ENCODE results near the gene MED8.
"Not testable (repeated sequence)": the region's sequence is repeated elsewhere in the genome, so short reads cannot be mapped to it uniquely, and the experiment has no call there.

MED8 gene

GRCh38 chr1:43421396-43421795 lies 31.8 kb upstream of the MED8 start:
- H3K4me1 ChIP-seq (ENCODE audit: insufficient read depth, insufficient read length), result peaks cover 9% of the 10 kb centered on the region
- no peak overlapping the region for H3K4me3 ChIP-seq (ENCODE audit: insufficient read length, low read depth)
- no peak for DNase-seq (ENCODE audit: low read depth, low spot score)
- H3K36me3 ChIP-seq (ENCODE audit: insufficient read depth, insufficient read length, low read length), result peaks cover 99% of the 10 kb centered on the region
- peak overlapping the region; percentile 6 for H3K9ac ChIP-seq (ENCODE audit: insufficient read length, low read depth)
- no peaks in the 10 kb centered on the region for H3K9me3 ChIP-seq (ENCODE audit: insufficient read depth, low read length)
- TF ChIP-seq YY1 (IDR thresholded peaks at IDR 0.05; ENCODE audit: insufficient read depth, insufficient read length), result no peak
- TF ChIP-seq SUZ12 (IDR thresholded peaks at IDR 0.05; ENCODE audit: extremely low read depth, insufficient read depth, insufficient read length), result no peak
- no peak for TF ChIP-seq ZNF274 (IDR thresholded peaks at IDR 0.05; ENCODE audit: low read depth, low read length)
- no peaks in the 10 kb centered on the region for H3K27me3 ChIP-seq (ENCODE audit: insufficient read depth, insufficient read length)

GRCh38 chr1:43420874-43421273 lies 31.3 kb upstream of the MED8 start:
- no peak overlapping the region for H3K9ac ChIP-seq (ENCODE audit: insufficient read length, low read depth)
- TF ChIP-seq SUZ12 (IDR thresholded peaks at IDR 0.05; ENCODE audit: extremely low read depth, insufficient read depth, insufficient read length) (no peak), ZNF274 (IDR thresholded peaks at IDR 0.05; ENCODE audit: low read depth, low read length) (no peak), YY1 (IDR thresholded peaks at IDR 0.05; ENCODE audit: insufficient read depth, insufficient read length) (no peak)
- H3K4me1 ChIP-seq (ENCODE audit: insufficient read depth, insufficient read length), result peaks cover 9% of the 10 kb centered on the region
- H3K4me3 ChIP-seq (ENCODE audit: insufficient read length, low read depth), result no peak overlapping the region
- H3K27me3 ChIP-seq (ENCODE audit: insufficient read depth, insufficient read length), result no peaks in the 10 kb centered on the region
- no peaks in the 10 kb centered on the region for H3K9me3 ChIP-seq (ENCODE audit: insufficient read depth, low read length)
- peaks cover 99% of the 10 kb centered on the region for H3K36me3 ChIP-seq (ENCODE audit: insufficient read depth, insufficient read length, low read length)
- no peak for DNase-seq (ENCODE audit: low read depth, low spot score)

DNA sequence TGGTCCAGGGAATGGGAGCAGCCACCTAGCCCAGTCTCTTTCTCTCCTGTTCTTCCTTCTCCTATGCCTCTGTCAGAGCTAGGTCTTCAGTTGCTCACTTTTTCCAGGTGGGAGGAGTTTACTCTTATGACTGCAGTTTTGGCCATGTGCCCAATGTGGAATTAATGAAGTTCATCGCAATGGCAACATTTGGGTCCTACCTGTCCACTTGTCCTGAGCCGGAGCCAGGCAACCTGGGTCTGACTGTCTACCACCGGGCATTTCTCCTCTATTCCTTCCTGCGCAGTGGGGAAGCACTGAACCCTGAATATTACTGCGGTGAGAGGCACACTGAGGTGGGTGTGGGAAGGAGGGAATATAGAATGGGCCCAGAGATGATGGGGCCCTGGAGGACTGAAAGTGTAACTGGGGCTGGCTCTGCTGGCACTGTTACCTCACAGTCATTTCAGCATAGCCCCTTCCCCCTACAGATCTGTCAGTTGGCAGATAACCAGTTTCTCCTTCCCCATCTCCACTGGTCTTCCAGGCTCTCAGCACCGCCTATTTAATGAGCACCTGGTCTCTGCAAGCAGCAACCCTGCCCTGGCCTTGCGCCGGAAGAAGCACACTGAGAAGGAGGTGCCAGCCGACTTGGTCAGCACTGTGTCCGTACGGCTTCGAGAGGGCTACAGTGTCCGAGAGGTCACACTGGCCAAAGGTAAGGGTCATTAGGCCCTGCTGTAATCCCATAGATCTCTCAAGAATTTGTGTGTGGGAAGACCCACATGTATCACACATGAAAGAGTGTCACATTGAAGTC lies 30.2 kb upstream of the MED8 start:
- peaks cover 99% of the 10 kb centered on the region for H3K36me3 ChIP-seq (ENCODE audit: insufficient read depth, insufficient read length, low read length)
- H3K27me3 ChIP-seq (ENCODE audit: insufficient read depth, insufficient read length), result no peaks in the 10 kb centered on the region
- H3K4me3 ChIP-seq (ENCODE audit: insufficient read length, low read depth), result no peak overlapping the region
- no peak overlapping the region for H3K9ac ChIP-seq (ENCODE audit: insufficient read length, low read depth)
- no peak for TF ChIP-seq SUZ12 (IDR thresholded peaks at IDR 0.05; ENCODE audit: extremely low read depth, insufficient read depth, insufficient read length)
- no peak for TF ChIP-seq YY1 (IDR thresholded peaks at IDR 0.05; ENCODE audit: insufficient read depth, insufficient read length)
- no peak for TF ChIP-seq ZNF274 (IDR thresholded peaks at IDR 0.05; ENCODE audit: low read depth, low read length)
- DNase-seq (ENCODE audit: low read depth, low spot score), result no peak
- H3K4me1 ChIP-seq (ENCODE audit: insufficient read depth, insufficient read length), result peaks cover 11% of the 10 kb centered on the region
- no peaks in the 10 kb centered on the region for H3K9me3 ChIP-seq (ENCODE audit: insufficient read depth, low read length)

DNA sequence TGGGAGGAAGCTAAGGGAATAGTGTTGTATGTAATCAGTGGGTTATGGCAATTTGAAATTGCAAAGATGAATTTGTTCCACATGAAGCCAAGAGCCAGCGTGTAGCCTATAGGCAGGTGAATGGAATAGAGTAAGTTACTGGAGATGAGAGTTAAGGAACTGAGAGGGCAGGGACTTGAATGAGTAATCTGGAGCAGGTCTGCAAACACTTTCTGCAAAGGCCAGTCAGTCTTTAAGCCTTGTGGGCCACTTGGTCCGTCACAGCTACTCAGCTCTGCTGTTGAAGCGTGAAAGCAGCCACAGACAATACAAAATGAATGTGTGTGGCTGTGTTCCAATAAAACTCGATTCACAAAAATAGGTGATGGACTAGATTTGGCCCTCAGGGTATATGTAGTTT lies 29.3 kb upstream of the MED8 start:
- Histone ChIP-seq H3K9ac (ENCODE audit: insufficient read length, low read depth) (no peak overlapping the region), H3K27me3 (ENCODE audit: insufficient read depth, insufficient read length) (no peaks in the 10 kb centered on the region), H3K36me3 (ENCODE audit: insufficient read depth, insufficient read length, low read length) (peaks cover 90% of the 10 kb centered on the region), H3K4me1 (ENCODE audit: insufficient read depth, insufficient read length) (peaks cover 12% of the 10 kb centered on the region), H3K4me3 (ENCODE audit: insufficient read length, low read depth) (no peak overlapping the region), H3K9me3 (ENCODE audit: insufficient read depth, low read length) (no peaks in the 10 kb centered on the region)
- no peak for DNase-seq (ENCODE audit: low read depth, low spot score)
- TF ChIP-seq SUZ12 (IDR thresholded peaks at IDR 0.05; ENCODE audit: extremely low read depth, insufficient read depth, insufficient read length) (no peak), YY1 (IDR thresholded peaks at IDR 0.05; ENCODE audit: insufficient read depth, insufficient read length) (no peak), ZNF274 (IDR thresholded peaks at IDR 0.05; ENCODE audit: low read depth, low read length) (no peak)

GRCh38 chr1:43415901-43416300 lies 26.3 kb upstream of the MED8 start:
- Histone ChIP-seq H3K36me3 (ENCODE audit: insufficient read depth, insufficient read length, low read length) (peaks cover 72% of the 10 kb centered on the region), H3K27me3 (ENCODE audit: insufficient read depth, insufficient read length) (no peaks in the 10 kb centered on the region), H3K4me3 (ENCODE audit: insufficient read length, low read depth) (no peak overlapping the region), H3K4me1 (ENCODE audit: insufficient read depth, insufficient read length) (peaks cover 3% of the 10 kb centered on the region), H3K9ac (ENCODE audit: insufficient read length, low read depth) (no peak overlapping the region), H3K9me3 (ENCODE audit: insufficient read depth, low read length) (no peaks in the 10 kb centered on the region)
- TF ChIP-seq YY1 (IDR thresholded peaks at IDR 0.05; ENCODE audit: insufficient read depth, insufficient read length), result no peak
- DNase-seq (ENCODE audit: low read depth, low spot score), result no peak

GRCh38 chr1:43414634-43415223 lies 25.1 kb upstream of the MED8 start:
- TF ChIP-seq YY1 (IDR thresholded peaks at IDR 0.05; ENCODE audit: insufficient read depth, insufficient read length), result no peak
- TF ChIP-seq SUZ12 (IDR thresholded peaks at IDR 0.05; ENCODE audit: extremely low read depth, insufficient read depth, insufficient read length), result no peak
- no peak for TF ChIP-seq ZNF274 (IDR thresholded peaks at IDR 0.05; ENCODE audit: low read depth, low read length)
- Histone ChIP-seq H3K27me3 (ENCODE audit: insufficient read depth, insufficient read length) (no peaks in the 10 kb centered on the region), H3K4me1 (ENCODE audit: insufficient read depth, insufficient read length) (peaks cover 3% of the 10 kb centered on the region), H3K9ac (ENCODE audit: insufficient read length, low read depth) (peak overlapping the region; percentile 0), H3K36me3 (ENCODE audit: insufficient read depth, insufficient read length, low read length) (peaks cover 61% of the 10 kb centered on the region), H3K9me3 (ENCODE audit: insufficient read depth, low read length) (no peaks in the 10 kb centered on the region), H3K4me3 (ENCODE audit: insufficient read length, low read depth) (no peak overlapping the region)
- DNase-seq (ENCODE audit: low read depth, low spot score), result peak; percentile 70

DNA sequence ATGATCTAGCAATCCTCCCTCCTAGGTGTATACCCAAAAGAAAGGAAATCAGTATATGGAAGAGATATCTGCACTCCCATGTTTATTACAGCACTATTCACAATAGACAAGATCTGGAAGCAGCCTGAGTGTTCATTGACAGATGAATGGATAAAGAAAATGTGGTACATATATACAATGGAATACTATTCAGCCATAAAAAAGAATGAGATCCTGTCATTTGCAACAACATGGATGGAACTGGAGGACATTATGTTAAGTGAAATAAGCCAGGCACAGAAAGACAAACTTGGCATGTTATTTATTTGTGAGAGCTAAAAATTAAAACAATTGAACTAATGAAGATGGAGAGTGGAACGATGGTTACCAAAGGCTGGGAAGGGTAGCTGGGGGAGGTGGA lies 23.8 kb upstream of the MED8 start:
- H3K4me3 ChIP-seq (ENCODE audit: insufficient read length, low read depth); H3K9ac ChIP-seq (ENCODE audit: insufficient read length, low read depth); H3K9me3 ChIP-seq (ENCODE audit: insufficient read depth, low read length); DNase-seq (ENCODE audit: low read depth, low spot score); H3K4me1 ChIP-seq (ENCODE audit: insufficient read depth, insufficient read length); H3K27me3 ChIP-seq (ENCODE audit: insufficient read depth, insufficient read length): not testable (repeated sequence)
- H3K36me3 ChIP-seq (ENCODE audit: insufficient read depth, insufficient read length, low read length), result peaks cover 59% of the 10 kb centered on the region
